ENCODE measurements around the gene P4HB. TPM values are rescaled to one million over a fixed set of nuclear protein-coding genes. Genes with fewer than 3 reads are reported as not detected.

The P4HB gene
- total RNA-seq, 1 donor from 2014 or later: 1,272 TPM

- DNase-seq (ENCODE audit: low read depth): no peak
- no peak for TF ChIP-seq CTCF (conservative IDR thresholded peaks at IDR 0.05; ENCODE audit: low read depth, low read length)
- H3K4me3 ChIP-seq (ENCODE audit: low read depth, low read length): no peak overlapping the region
Measured at GRCh38 chr17:81811705-81812570, 48.4 kb downstream of the P4HB start.

GRCh38 chr17:81810892-81811704, 49.2 kb downstream of the P4HB start:
- no peak for DNase-seq (ENCODE audit: low read depth)
- no peak overlapping the region for H3K4me3 ChIP-seq (ENCODE audit: low read depth, low read length)
- TF ChIP-seq CTCF (conservative IDR thresholded peaks at IDR 0.05; ENCODE audit: low read depth, low read length): no peak

- no peak overlapping the region for H3K4me3 ChIP-seq (ENCODE audit: low read depth, low read length)
- no peak for TF ChIP-seq CTCF (conservative IDR thresholded peaks at IDR 0.05; ENCODE audit: low read depth, low read length)
- DNase-seq (ENCODE audit: low read depth): no peak
Measured at GRCh38 chr17:81810476-81810875, 49.9 kb downstream of the P4HB start.

GRCh38 chr17:81809556-81809998, 50.8 kb downstream of the P4HB start:
- DNase-seq (ENCODE audit: low read depth): no peak
- H3K4me3 ChIP-seq (ENCODE audit: low read depth, low read length): no peak overlapping the region
- TF ChIP-seq CTCF (conservative IDR thresholded peaks at IDR 0.05; ENCODE audit: low read depth, low read length): no peak

GRCh38 chr17:81808778-81809555, 51.4 kb downstream of the P4HB start:
- H3K4me3 ChIP-seq (ENCODE audit: low read depth, low read length): no peak overlapping the region
- no peak for TF ChIP-seq CTCF (conservative IDR thresholded peaks at IDR 0.05; ENCODE audit: low read depth, low read length)
- no peak for DNase-seq (ENCODE audit: low read depth)

GRCh38 chr17:81807839-81808238, 52.5 kb downstream of the P4HB start:
- H3K4me3 ChIP-seq (ENCODE audit: low read depth, low read length): no peak overlapping the region
- no peak for TF ChIP-seq CTCF (conservative IDR thresholded peaks at IDR 0.05; ENCODE audit: low read depth, low read length)
- no peak for DNase-seq (ENCODE audit: low read depth)

Data from epithelial cell of proximal tubule (primary cell).